ENCODE data around the gene RAB11FIP4.

The RAB11FIP4 gene

DNA sequence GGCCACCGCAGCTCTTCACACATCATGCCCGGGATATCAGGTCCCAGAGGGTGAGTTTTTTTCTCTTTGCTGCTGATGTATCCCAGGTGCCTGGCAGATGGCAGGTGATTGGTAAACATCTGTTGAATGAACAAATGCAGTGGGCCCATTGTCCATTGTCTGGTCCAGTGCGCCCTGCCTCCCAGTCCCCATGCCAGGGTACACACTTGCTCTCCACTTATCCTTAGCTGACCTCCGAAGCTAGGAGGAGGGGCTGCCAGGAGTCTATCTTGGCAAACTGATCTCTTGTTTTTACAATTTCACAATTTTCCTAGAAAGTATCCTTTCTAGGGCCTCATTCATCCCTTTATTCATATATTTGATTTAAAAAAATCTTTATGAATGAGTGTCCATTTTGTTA is 196.0 kb downstream of the RAB11FIP4 start:
- H3K36me3 ChIP-seq, result no peaks in the 10 kb centered on the region
- no peak overlapping the region for H3K4me3 ChIP-seq (ENCODE audit: low read depth, low read length)
- TF ChIP-seq, protein P1, sequence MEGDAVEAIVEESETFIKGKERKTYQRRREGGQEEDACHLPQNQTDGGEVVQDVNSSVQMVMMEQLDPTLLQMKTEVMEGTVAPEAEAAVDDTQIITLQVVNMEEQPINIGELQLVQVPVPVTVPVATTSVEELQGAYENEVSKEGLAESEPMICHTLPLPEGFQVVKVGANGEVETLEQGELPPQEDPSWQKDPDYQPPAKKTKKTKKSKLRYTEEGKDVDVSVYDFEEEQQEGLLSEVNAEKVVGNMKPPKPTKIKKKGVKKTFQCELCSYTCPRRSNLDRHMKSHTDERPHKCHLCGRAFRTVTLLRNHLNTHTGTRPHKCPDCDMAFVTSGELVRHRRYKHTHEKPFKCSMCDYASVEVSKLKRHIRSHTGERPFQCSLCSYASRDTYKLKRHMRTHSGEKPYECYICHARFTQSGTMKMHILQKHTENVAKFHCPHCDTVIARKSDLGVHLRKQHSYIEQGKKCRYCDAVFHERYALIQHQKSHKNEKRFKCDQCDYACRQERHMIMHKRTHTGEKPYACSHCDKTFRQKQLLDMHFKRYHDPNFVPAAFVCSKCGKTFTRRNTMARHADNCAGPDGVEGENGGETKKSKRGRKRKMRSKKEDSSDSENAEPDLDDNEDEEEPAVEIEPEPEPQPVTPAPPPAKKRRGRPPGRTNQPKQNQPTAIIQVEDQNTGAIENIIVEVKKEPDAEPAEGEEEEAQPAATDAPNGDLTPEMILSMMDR (IDR thresholded peaks at IDR 0.05; ENCODE audit: low read depth, low read length), result no peak
- H3K9me3 ChIP-seq (ENCODE audit: severe bottlenecking), result no peaks in the 10 kb centered on the region
- H3K27me3 ChIP-seq (ENCODE audit: insufficient read depth, low read depth, severe bottlenecking), result no peaks in the 10 kb centered on the region
- DNase-seq, result no peak
- H3K27ac ChIP-seq, result no peak overlapping the region

Measured in WERI-Rb-1 (cell line).